ENCODE results near the gene KRT17. TPM values are rescaled to one million over a fixed set of nuclear protein-coding genes. Genes with fewer than 3 reads are reported as not detected.

The KRT17 gene
- 0.10 TPM for polyA plus RNA-seq (2013, experiment 1 of 2)
- not detected for polyA plus RNA-seq (2013, experiment 2 of 2)

DNA sequence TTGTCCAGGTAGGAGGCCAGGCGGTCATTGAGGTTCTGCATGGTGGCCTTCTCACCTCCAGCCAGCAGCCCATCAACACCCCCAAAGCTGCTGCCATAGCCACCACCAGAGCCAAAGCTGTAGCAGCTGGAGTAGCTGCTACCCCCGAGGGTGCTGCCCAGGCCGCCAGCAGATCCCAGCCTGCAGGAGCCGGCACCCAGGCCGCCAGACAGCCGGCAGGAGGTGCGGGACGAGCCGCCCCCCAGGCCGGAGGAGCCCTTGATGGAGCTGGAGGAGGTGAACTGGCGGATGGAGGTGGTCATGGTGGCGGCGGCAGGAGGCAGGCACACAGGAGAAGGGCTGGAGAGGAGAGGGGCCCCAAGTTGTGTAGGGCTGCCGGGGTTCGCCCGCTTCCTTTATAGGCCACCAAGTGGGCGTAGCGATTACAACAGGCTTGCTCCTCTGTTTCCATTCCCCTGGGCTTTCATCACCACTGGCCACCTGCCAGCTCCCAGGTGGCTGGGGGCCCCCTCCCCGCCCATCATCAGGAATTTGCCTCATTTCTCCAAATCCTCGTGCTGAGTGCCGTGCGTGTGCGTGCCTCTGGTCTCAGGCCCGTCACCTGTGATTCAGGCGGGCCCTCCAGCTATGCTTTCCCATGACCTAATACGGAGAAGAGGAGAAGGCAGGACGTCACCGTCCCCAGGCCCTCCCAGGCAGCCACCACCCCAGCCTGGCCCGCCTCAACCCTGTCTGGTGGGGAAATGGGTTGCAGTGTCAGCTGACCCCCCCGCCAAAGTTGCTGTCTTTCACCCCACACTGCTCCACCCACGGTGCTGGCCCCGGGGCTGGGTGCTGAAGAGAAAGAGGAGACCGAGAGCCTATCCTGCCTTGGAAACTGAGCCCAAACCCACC lies at the start of gene KRT17:
Gene KRT17, minus strand, starts transcription at position 368 of the 894 bp plus-strand sequence. Its CDS starts 66 bp downstream, at position 302.
- no peak within 1 kb of the TSS for H3K4ac ChIP-seq (ENCODE audit: low read depth in 1 of 2, low read length in 2 of 2)
- H4K8ac ChIP-seq (ENCODE audit: low read length), result no peak within 1 kb of the TSS
- H3K27ac ChIP-seq (ENCODE audit: low read length, poor library complexity, severe bottlenecking), result no peak within 1 kb of the TSS
- no peak within 1 kb of the TSS for H2AFZ ChIP-seq (ENCODE audit: low read depth, low read length)
- H3K79me1 ChIP-seq (replicated peaks; ENCODE audit: low read length, poor library complexity, severe bottlenecking), result no peaks in the 10 kb centered on the region
- H2BK12ac ChIP-seq (ENCODE audit: low read length in 2 of 2), result no peak within 1 kb of the TSS
- no peak within 1 kb of the TSS for H2BK120ac ChIP-seq (ENCODE audit: low read depth, low read length)
- H2BK15ac ChIP-seq (ENCODE audit: low read depth, poor library complexity, severe bottlenecking), result peak within 1 kb of the TSS; percentile 56
- DNase-seq, result no peak
- no peak within 1 kb of the TSS for H4K91ac ChIP-seq (ENCODE audit: low read length)
- H3K14ac ChIP-seq (ENCODE audit: low read length in 2 of 2), result no peak within 1 kb of the TSS
- H3K9me3 ChIP-seq (ENCODE audit: control insufficient read depth, low read length), result no peaks in the 10 kb centered on the region
- H2BK5ac ChIP-seq (ENCODE audit: low read depth, low read length, poor library complexity, severe bottlenecking), result no peak within 1 kb of the TSS
- peaks cover 4 to 32% of the 10 kb centered on the region in 2 experiments for H3K27me3 ChIP-seq (ENCODE audit: control insufficient read depth in 1 of 2, insufficient read depth in 1 of 2, low read length in 2 of 2)
- no peak within 1 kb of the TSS for H3K18ac ChIP-seq (ENCODE audit: low read depth in 1 of 2, low read length in 2 of 2)
- 89% methylated on average over 26 of the region's 33 CpGs for WGBS
- H2AK5ac ChIP-seq (ENCODE audit: low read length, severe bottlenecking), result no peak within 1 kb of the TSS
- no peak within 1 kb of the TSS for H3K4me3 ChIP-seq (ENCODE audit: insufficient read depth in 1 of 2, low read depth in 1 of 2, low read length in 2 of 2)
- H3K4me2 ChIP-seq (ENCODE audit: low read length, poor library complexity, severe bottlenecking), result no peak within 1 kb of the TSS
- no peak within 1 kb of the TSS for H3K9ac ChIP-seq (ENCODE audit: low read length)
- H3K36me3 ChIP-seq (ENCODE audit: control insufficient read depth in 1 of 2, insufficient read depth in 2 of 2, low read depth in 1 of 2, low read length in 2 of 2), result no peaks in the 10 kb centered on the region
- H3K4me1 ChIP-seq (ENCODE audit: control insufficient read depth, insufficient read depth, low read depth, low read length), result peaks cover 39% of the 10 kb centered on the region
- H3K23ac ChIP-seq (ENCODE audit: low read length in 2 of 2), result no peak within 1 kb of the TSS

DNA sequence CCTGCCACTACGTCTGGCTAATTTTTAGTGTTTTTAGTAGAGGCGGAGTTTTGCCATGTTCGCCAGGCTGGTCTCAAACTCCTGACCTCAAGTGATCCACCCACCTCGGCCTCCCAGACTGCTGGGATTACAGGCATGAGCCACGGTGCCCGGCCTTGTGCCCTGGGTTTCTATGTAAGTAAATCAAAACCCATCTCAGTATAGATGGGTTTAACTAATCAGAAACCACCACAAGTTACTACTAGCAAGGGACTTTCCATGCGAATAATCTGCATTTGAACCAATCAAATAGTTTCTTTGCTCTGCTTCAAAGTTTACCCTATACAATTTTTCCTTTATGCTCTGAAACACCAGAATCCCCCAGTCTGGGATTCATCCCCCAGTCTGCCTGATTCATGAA lies 47.8 kb upstream of the KRT17 start:
- no peak overlapping the region for H2BK15ac ChIP-seq (ENCODE audit: low read depth, poor library complexity, severe bottlenecking)
- no peak overlapping the region for H3K4me2 ChIP-seq (ENCODE audit: low read length, poor library complexity, severe bottlenecking)
- no peak for DNase-seq
- no peak overlapping the region for H2BK5ac ChIP-seq (ENCODE audit: low read depth, low read length, poor library complexity, severe bottlenecking)
- H3K9ac ChIP-seq (ENCODE audit: low read length), result no peak overlapping the region
- no peak overlapping the region for H2AFZ ChIP-seq (ENCODE audit: low read depth, low read length)
- WGBS, result 94% methylated on average over 7 of the region's 7 CpGs
- H3K4me3 ChIP-seq (ENCODE audit: insufficient read depth in 1 of 2, low read depth in 1 of 2, low read length in 2 of 2), result no peak overlapping the region
- H3K79me1 ChIP-seq (replicated peaks; ENCODE audit: low read length, poor library complexity, severe bottlenecking), result no peaks in the 10 kb centered on the region
- H2BK120ac ChIP-seq (ENCODE audit: low read depth, low read length), result no peak overlapping the region
- peaks cover 21% of the 10 kb centered on the region for H3K4me1 ChIP-seq (ENCODE audit: control insufficient read depth, insufficient read depth, low read depth, low read length)
- H3K23ac ChIP-seq (ENCODE audit: low read length in 2 of 2), result no peak overlapping the region
- H3K27ac ChIP-seq (ENCODE audit: low read length, poor library complexity, severe bottlenecking), result no peak overlapping the region
- H2AK5ac ChIP-seq (ENCODE audit: low read length, severe bottlenecking), result no peak overlapping the region
- H3K9me3 ChIP-seq (ENCODE audit: control insufficient read depth, low read length), result no peaks in the 10 kb centered on the region
- no peak overlapping the region for H4K8ac ChIP-seq (ENCODE audit: low read length)
- no peak overlapping the region for H3K18ac ChIP-seq (ENCODE audit: low read depth in 1 of 2, low read length in 2 of 2)
- no peak overlapping the region for H2BK12ac ChIP-seq (ENCODE audit: low read length in 2 of 2)
- no peak overlapping the region for H3K14ac ChIP-seq (ENCODE audit: low read length in 2 of 2)
- no peaks in the 10 kb centered on the region for H3K36me3 ChIP-seq (ENCODE audit: control insufficient read depth in 1 of 2, insufficient read depth in 2 of 2, low read depth in 1 of 2, low read length in 2 of 2)
- H3K4ac ChIP-seq (ENCODE audit: low read depth in 1 of 2, low read length in 2 of 2), result no peak overlapping the region
- H4K91ac ChIP-seq (ENCODE audit: low read length), result no peak overlapping the region
- H3K27me3 ChIP-seq (ENCODE audit: control insufficient read depth in 1 of 2, insufficient read depth in 1 of 2, low read length in 2 of 2), result no peaks in the 10 kb centered on the region

- no peak overlapping the region for H2BK5ac ChIP-seq (ENCODE audit: low read depth, low read length, poor library complexity, severe bottlenecking)
- H4K91ac ChIP-seq (ENCODE audit: low read length), result peak overlapping the region; percentile 15
- H4K8ac ChIP-seq (ENCODE audit: low read length), result peak overlapping the region; percentile 4
- H3K4me1 ChIP-seq (ENCODE audit: control insufficient read depth, insufficient read depth, low read depth, low read length), result peaks cover 37% of the 10 kb centered on the region
- 57% methylated on average over 22 of the region's 23 CpGs for WGBS
- H2BK12ac ChIP-seq (ENCODE audit: low read length in 2 of 2), result peak overlapping the region; percentile 14 to 89
- peak overlapping the region; percentile 59 for H2AFZ ChIP-seq (ENCODE audit: low read depth, low read length)
- H3K27me3 ChIP-seq (ENCODE audit: control insufficient read depth in 1 of 2, insufficient read depth in 1 of 2, low read length in 2 of 2), result no peaks in the 10 kb centered on the region
- peak overlapping the region; percentile 80 for H3K9ac ChIP-seq (ENCODE audit: low read length)
- no peak overlapping the region for H3K14ac ChIP-seq (ENCODE audit: low read length in 2 of 2)
- H3K9me3 ChIP-seq (ENCODE audit: control insufficient read depth, low read length), result no peaks in the 10 kb centered on the region
- no peak for DNase-seq
- peak overlapping the region in 1 of 2 experiments; percentile 72 for H3K4me3 ChIP-seq (ENCODE audit: insufficient read depth in 1 of 2, low read depth in 1 of 2, low read length in 2 of 2)
- H3K36me3 ChIP-seq (ENCODE audit: control insufficient read depth in 1 of 2, insufficient read depth in 2 of 2, low read depth in 1 of 2, low read length in 2 of 2), result no peaks in the 10 kb centered on the region
- no peak overlapping the region for H3K23ac ChIP-seq (ENCODE audit: low read length in 2 of 2)
- H2BK15ac ChIP-seq (ENCODE audit: low read depth, poor library complexity, severe bottlenecking), result no peak overlapping the region
- H3K18ac ChIP-seq (ENCODE audit: low read depth in 1 of 2, low read length in 2 of 2), result peak overlapping the region in 1 of 2 experiments; percentile 55
- H2AK5ac ChIP-seq (ENCODE audit: low read length, severe bottlenecking), result peak overlapping the region; percentile 67
- no peak overlapping the region for H3K4me2 ChIP-seq (ENCODE audit: low read length, poor library complexity, severe bottlenecking)
- H2BK120ac ChIP-seq (ENCODE audit: low read depth, low read length), result no peak overlapping the region
- H3K27ac ChIP-seq (ENCODE audit: low read length, poor library complexity, severe bottlenecking), result no peak overlapping the region
- peak overlapping the region; percentile 17 to 29 for H3K4ac ChIP-seq (ENCODE audit: low read depth in 1 of 2, low read length in 2 of 2)
- no peaks in the 10 kb centered on the region for H3K79me1 ChIP-seq (replicated peaks; ENCODE audit: low read length, poor library complexity, severe bottlenecking)
Observed at GRCh38 chr17:41667280-41668041, 43.1 kb upstream of the KRT17 start.

Measured in mesenchymal stem cell (in vitro differentiated cells and primary cell).